Femur (tissue), 1 donor: Measurements from ENCODE around the gene RPS4Y2.

Source experiments
- DNase-seq: peaks from one replicate; pipeline ENCODE4 v3.0.0-alpha.2; 2017

The RPS4Y2 gene

DNA sequence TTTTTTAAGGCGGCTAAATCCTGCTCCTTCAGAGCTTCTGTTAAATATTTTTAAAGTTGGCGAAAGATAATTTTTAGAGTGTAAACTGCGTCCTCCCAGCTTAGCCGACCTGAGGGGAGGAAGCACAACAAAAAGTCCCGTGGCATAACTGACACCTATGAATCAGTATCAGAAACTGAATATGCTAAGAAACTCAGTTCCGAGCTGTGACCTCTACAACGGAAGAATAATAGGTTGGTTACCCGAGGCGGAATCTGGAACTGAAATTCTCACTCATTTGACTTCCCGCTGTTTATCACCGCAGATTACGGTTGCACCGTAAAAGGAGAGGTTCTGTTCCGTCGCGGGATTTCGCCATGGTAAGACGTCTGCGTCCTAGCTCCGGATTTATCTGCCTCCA is at the start of gene RPS4Y2:
Gene RPS4Y2, plus strand, starts transcription at position 301 of the 400 bp plus-strand sequence. Its CDS starts 56 bp downstream, at position 357.
- no peak for DNase-seq

DNA sequence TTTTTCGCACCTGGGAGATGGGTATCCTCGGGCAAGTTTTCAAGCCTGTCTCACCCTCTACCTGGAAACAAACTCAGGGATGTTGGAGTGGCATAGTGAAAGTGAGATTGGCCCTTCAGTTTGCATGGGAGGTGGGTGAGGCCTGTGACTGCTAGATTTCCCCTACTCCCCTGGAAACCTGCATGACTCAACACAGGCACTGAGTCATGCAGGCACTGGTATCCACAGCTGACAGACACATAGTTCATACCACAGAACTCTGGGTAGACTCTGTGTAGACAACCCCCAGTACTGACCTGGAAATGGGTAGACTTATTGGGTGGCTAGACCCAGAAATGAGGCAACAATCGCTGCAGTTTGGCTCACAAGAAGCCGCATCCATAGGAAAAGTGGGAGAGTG is 41.5 kb upstream of the RPS4Y2 start:
- no peak for DNase-seq

DNA sequence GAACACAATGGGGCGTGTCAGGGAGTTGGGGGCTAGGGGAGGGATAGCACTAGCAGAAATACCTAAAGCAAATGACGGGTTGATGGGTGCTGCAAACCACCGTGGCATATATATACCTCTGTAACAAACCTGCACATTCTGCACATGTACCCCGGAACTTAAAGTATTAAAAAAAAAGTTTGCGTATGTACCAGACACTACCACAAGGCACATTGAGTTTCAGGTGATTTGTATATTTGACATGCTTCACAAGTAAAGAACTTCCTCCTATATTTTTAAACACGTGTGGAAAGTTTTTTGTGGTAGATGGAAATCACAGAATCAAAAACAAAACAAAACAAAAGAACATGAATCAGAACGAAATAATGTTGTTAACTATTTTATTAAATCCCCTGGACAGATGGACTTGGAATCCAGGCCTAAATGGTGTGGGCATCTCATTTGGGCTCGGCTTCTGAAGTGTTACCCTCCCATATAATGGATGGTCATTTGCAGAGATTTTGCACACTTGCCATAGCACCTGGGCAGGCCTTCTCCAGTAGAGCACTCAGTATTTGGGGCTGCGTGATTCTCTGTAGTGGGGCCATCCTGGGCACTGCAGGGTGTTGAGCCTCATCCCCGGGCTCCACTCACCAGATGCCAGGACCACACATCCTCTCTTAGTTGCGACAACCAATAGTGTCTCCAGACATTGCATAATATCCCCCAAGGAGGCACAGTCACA is 29.6 kb upstream of the RPS4Y2 start:
- DNase-seq: no peak

DNA sequence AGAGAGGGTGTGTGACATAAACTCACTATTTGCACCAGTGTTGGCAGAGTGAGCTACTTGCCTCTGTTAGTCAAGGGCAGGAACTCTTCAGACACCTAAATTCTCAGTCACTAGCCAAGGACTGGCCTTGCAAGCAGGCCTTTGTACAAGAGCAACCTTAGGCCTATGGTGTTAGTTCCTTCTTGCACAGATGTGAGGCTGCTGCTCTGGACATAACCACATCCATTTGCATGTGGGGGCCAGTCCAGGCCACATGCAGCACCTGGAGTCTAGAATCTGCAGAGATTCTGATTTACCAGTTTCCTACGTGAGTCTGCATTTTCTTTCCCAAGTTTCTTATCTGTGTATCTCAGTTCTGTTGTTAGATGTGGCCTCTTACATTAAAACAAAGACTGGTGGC is 20.7 kb upstream of the RPS4Y2 start:
- DNase-seq: no peak

DNA sequence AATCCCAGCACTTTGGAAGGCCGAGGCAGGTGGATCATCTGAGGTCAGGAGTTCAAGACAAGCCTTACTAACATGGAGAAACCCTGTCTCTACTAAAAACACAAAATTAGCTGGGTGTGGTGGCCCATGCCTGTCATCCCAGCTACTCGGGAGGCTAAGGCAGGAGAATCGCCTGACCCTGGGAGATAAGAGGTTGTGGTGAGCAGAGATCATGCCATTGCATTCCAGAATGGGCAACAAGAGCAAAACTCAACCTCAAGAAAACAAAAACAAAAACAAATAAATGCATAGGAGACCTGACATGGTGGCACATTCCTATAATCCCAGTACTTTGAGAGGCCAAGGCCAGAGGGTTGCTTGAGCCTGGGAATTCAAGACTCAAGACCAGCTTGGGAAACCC is 16.1 kb upstream of the RPS4Y2 start:
- DNase-seq: no peak

DNA sequence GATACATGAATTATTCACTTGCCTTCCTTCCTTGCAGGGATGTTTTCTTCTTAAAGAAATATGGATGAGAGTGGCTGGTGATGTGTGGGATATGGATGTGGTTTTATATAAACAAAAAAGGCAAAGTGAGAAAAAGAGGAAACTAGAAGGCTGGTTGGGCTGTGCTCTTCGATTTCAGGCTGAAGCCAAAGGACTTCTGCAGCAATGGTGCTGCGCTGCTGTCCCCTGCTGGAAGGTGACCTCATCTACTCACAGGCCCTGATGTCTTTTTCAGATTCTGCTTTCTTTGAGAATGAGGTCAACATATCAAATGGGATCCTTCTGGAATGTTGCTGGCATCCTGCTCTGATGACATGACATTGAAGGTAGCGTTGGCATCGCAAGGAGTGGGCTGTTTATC is 15.3 kb upstream of the RPS4Y2 start:
- DNase-seq: no peak

DNA sequence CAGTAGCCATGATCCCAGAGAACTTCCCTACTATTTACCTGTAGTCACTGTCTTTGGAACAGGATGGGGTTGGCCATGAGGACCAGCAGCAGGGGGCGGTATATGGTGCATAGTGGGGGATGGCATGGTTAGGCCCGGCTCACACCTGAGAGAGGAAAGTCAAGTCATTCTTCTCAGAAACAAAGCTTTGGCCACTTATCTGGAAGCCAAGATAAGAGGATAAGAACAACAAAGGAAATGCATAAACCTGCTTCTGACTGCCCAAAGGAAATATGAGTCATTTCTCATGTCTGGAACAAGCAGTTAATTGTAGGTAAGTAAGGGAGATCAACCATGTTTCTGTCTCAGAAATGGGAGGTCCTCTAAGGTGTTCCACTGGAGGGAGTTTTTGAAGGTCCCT is 10.8 kb upstream of the RPS4Y2 start:
- no peak for DNase-seq

DNA sequence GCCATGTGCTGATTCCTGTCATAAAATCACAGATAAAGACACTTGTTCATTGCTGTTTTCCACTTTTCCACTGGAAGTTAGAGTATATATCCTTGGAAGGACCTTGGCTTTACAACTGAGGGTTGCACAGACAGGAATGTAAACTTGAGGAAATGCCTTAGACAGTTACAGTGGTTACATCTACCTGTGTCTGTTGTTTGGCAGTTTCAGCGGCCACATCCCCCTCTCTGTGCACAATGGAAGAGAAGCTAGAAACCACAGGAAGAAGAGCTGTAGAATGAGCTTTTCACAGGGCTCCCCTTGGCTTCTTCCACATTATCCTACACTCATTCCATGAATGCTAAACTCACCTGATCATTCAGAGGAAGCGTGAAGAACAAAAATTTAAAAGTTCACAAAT is 9.0 kb upstream of the RPS4Y2 start:
- no peak for DNase-seq

DNA sequence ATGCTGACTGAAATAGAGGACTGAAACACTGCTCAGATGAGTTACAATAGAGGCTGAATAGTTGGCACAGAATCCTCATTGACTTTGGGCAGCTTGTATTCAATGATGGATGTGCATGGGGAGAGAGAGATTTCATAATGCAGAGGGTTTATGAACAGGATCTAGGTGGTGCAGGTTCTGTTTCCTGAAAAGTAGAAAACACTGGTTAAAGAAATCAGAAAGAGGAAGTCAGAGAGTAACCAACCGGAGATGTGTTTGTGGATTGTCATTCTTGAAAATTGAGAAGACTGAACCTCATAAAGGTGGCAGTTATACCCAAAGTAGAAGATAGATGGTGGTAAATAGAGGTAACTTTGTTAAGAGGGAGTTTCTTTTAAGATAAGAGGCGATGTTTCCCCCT is 8.0 kb downstream of the RPS4Y2 start:
- no peak for DNase-seq

DNA sequence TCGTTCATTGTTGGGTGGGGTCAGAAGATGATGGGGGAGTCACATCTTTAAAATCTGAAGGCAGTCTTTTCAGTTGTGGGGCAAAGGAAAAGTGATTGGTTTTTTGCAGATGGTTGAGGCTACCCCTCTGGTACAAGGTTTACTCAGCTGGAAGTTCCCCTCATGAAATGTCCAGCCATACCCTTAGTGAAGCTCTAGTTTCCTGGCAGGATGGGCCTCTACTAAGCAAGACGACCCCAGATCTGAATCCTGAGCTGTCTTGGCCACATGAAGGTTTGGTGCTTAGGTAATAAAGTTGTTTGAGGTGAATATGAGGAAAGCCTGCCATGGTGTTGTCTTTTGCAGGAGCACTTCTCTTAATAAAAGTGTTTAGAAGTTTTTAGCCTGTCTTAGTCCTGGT is 9.2 kb downstream of the RPS4Y2 start:
- DNase-seq: no peak

DNA sequence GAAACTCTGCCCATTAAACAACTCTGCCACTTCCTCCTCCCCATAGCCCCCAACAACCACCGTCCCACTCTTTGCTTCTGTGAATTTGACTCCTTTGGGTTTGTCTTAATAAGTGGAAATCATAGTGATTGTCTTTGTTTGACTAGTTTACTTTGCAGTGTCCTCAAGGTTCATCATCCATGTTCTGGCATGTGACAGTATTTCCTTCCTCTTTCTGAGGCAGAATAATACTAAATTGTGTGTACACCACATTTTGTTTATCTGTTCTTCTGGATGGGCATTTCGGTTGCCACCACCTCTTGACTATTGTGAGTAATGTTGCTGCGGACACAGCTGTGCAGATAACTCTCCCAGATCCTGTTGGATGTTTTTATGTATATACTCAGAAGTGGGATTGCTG is 14.8 kb downstream of the RPS4Y2 start:
- DNase-seq: no peak

DNA sequence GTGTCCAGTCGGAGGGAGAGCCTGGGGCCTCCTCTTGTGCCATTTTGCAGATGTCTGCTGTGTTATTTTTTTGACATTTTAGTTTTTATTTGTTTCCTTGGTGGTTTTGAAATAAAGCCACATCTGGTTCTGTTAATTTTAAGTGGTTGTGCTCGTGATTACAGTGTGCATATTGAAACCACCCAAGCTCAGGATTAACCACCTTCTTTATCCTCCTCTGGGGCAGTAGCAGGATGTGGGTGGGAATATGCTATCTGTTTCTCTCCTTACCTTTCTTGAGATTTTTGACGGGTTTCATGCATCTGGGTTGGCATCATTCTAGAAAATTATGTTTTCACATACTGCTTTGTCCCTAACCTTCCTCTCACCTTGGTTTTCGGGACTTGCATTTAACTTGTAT is 20.2 kb downstream of the RPS4Y2 start:
- DNase-seq: no peak

DNA sequence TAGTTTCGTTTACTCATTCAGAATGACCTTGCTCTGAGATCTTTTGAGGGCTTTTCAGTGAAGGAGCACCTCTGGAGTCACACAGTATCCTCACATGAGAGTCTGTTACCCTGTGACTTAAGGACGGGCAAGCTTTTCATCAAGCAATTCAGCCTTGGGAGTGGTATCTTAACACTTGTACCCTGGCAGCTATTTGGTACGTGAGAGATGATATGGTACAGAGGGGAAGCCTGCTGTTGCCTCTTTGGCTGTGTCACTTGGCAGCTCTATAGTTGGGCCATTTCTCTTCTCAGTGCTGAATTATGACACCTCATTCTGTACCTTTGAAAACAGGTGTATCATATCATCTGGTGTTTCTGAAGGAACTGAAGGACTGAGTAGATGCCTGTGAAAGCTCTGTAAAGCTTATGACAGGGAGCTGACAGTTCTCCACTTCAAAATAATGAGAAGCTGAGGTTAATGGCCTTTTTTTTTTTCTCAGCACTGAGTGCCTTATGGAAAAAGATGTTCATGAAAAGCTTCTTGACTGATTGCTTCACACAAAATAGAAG is 24.3 kb downstream of the RPS4Y2 start:
- DNase-seq: no peak

DNA sequence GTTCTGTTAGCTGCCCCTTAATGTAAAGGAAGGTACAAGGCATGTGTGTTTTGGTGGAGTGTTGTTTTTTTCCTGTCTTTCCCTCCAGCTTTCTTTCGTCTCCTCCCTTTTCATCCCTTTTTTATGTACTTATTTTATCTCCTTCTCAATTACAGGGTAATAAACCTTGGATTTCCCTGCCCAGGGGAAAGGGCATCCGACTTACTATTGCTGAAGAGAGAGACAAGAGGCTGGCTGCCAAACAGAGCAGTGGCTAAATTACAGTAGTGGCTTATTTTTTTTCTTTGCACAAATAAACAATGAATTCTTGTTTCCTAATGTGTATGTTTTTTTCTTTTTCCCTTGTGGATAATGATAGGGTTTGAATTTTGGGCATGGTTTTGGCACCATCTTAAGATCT is 24.9 kb downstream of the RPS4Y2 start:
- no peak for DNase-seq

DNA sequence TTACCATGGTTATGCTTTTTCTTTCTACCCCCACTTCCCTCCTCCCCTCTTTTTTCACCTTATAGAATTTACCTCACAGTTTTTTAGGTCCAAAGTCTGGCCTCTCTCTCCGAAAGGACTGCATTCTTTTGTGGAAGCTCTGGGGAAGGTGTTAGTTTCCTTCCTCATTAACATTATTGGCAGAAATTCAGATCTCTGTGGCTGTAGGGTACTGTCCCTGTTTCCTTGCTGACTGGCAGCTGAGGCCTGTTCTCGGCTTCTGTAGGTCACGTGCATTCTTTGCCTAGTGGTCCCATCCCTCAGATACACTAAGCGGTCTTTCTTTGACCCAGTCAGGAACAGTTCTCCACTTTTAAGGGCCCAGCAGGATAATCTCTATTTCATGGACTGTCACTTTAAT is 25.5 kb downstream of the RPS4Y2 start:
- no peak for DNase-seq

DNA sequence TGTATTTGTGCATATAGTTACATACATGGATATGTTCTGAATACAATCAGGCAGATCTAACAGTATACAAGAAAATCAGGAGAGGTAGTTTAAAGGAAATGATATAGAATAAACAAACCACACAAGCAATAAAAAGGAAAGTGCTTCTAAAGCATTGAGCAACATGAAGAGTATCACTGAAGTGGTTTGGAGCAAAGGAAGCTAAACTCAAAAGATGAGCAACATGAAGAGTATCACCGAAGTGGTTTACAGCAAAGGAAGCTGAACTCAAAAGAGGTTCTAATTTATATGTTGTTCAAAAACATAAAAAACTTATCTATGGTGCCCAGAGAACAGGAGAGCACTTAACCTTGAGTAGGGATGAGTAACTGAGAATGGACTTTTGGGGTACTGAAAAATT is 29.1 kb downstream of the RPS4Y2 start:
- no peak for DNase-seq

DNA sequence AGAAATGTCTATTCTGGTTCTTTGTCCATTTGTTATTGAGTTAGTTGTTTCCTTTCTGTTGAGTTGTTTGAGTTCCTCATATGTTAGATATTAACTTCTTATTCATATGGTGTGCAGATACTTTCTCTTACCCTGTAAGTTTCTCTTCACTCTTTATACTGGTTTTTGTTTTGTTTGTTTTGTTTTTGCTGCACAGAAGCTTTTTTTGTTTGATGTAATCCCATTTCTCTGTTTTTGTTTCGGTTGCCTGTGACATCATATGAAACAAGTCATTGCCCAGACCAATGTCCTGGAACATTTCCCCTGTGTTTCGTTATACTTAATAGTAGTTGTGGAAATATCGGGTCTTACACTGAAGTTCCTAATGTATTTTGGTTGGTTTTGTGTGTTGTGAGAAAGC is 31.2 kb downstream of the RPS4Y2 start:
- no peak for DNase-seq

DNA sequence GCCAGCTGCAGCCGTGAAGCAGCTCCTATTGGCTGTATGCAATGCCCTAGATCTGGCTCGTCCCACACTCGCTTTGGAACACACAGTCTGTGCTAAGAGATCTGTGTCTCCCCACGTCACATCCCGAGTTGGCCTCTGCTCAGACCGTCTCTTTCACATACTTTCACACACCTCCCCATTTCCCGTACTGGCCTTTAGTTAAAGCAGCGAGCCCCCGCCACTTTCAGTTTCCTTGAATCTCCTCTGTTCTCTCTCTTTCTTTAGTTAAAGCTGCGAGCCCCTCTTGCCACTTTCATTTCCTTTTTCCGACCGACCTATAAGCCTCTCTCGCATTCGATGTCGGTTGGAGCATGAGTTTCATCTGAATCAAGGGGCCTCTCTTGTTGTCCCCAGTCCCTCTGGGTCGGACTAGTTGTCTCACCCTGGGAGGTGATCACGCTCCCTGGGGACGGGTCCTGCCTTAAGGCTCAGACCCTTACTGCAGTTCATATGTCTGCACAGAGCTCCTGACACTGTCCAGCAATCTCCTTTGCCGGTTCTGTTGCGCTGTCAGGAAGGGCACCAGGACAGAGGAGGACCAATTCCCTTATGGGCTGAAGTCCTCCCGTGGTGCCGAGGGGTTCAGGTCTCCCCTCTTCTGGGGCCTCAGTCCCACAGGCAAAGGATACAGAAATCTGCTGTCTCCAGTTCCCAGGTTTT is 42.6 kb downstream of the RPS4Y2 start:
- DNase-seq: no peak

DNA sequence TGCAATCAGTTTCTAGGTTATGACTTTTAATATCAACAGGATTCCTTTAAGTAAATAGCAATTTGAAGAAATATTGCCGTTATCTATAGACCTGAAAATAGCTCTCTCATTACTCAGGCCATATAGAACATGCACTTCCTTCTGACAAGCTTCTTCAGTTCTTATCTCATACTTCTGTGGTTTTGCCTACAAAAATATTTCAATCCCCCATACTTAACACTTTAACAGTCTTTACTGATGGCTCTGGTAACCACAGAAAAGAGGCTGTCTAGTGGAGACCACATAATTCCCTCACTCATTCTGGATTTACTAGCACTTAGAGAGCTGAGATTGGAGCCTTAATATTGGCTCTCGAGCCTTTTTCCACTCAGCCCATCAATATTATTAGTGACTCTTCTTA is 46.8 kb downstream of the RPS4Y2 start:
- no peak for DNase-seq

DNA sequence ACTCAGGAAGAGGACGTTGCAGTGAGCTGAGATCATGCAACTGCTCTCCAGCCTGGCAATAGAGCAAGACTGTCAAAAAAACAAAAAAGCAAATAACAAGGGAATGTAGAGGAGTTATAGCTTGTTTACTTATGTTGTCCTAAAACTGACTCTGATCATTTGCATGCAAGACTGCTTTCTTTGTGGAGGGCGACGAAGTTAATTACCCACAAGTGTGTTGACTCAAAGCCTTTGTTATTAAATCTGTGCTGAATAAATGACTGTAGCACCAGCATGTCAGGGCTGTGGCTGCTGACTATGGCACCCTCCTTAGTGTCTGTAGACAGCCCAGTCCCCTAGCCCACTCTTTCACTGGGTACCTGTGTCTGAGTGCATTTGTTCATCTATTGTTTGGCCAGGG is 50.3 kb downstream of the RPS4Y2 start:
- no peak for DNase-seq

DNA sequence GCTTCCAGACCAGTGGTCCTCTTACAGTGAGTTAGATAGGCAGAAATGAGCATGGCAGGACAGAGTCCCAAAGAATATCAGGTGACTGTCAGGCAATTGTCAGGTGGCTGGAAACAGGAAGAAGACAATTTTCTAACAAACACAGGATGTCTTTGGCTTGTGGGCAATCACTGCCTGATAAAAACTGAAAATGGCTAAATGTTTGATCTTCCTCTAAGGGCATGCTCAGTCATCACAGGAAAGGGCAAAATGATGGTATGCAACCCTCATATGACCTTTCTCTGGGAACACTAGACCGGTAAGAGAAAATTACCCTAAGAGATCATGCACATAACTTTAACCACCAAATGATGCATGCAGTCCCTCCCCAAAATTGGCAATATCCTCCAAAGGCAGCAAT is 57.6 kb downstream of the RPS4Y2 start:
- no peak for DNase-seq

DNA sequence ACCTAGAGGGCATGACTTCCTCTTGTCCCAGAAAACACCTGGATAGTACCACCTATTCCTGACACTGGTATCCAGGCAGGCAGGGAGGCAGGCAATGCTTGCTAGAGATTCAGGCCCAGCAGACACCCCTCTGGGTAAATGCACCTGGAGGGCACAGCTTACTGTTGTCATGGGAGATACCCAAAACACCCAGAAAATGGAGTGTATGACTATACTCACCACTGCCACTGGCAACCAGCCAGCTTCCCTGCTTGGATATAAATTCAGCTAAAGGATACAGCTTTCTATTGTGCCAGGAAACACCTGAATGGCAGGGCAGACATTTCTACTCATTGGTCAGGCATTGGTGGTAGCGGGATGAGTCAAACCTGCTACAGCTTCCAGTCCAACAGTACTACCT is 58.9 kb downstream of the RPS4Y2 start:
- no peak for DNase-seq

DNA sequence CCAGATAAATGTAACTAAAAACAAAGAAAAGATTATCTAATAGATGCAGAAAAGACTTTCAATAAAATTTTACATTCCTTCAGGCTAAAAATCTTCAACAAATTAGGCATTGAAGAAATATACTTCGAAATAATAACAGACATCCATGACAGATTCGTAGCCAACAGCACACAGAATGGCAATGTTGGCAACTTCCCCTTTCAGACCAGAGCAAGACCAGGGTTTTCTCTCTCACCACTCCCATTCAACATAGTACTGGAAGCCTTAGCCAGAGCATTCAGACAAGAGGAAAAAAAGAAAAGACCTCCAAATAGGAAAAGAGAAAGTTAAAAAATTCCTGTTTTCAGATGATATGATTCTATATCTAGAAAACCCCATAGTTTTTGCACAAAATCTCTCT is 61.2 kb downstream of the RPS4Y2 start:
- no peak for DNase-seq
